HG03025 (cell line): ENCODE data around the gene ARIH1.
"Not testable (repeated sequence)": the region's sequence is repeated elsewhere in the genome, so short reads cannot be mapped to it uniquely, and the experiment has no call there.

ENCODE experiments used
- ATAC-seq: cut with Tn5 transposase; IDR thresholded peaks from one replicate; pipeline ENCODE4 v1.9.1; 2021; ENCODE audit warnings: mild to moderate bottlenecking, moderate library complexity; ENCODE audit not compliant: unreplicated experiment, low FRiP score

ARIH1 gene

DNA sequence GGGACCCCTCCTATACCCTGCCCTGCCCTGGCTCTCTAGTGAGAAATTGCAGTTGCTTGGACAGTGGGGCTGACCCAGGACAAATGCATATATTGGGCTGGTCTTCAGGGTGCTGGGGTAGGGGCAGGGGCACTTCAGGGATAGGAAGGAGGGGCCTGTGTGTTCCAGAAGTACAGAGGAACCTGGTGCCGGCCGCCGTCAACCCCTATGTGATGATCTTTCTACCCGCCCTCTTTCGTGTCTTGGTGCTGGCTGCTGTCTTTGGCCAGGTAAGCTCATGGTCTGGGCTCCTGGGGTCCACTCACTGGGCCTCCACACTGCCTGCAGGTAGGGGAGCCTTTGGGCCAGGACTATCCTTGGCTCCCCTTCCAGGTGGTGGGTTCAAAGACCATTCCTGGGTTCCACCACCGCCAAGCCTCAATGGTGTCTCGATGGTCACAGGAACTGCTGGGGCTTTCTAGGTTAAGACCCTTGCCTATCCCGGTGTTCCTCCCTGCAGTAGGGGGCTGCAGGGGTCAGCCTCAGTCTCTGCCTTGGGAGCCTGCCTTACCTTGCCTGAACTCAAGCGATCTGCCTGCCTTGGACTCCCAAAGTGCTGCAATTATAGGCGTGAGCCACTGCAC is 174.6 kb downstream of the ARIH1 start:
- not testable (repeated sequence) for ATAC-seq
